ENCODE results near the gene MTIF3. TPM values are rescaled to one million over a fixed set of nuclear protein-coding genes. Genes with fewer than 3 reads are reported as not detected.

Gene MTIF3
- total and polyA plus RNA-seq, 9 donors, result 33.7 to 81.2 (median 39.3) TPM

GRCh38 chr13:27427641-27428040, 22.7 kb downstream of the MTIF3 start:
- no peak for DNase-seq
- no peaks in the 10 kb centered on the region for H3K9me3 ChIP-seq
- peaks cover 10% of the 10 kb centered on the region for H3K4me1 ChIP-seq (ENCODE audit: insufficient read depth)
- intact Hi-C loops (cut with DNase I), result no loop called here
- no peak for TF ChIP-seq CTCF (IDR thresholded peaks at IDR 0.05)
- TF ChIP-seq POLR2A (IDR thresholded peaks at IDR 0.05), result no peak
- no peak for TF ChIP-seq EP300 (IDR thresholded peaks at IDR 0.05)
- 84 to 94% (median 93%) methylated on average over 2 of the region's 2 CpGs for WGBS, 3 donors
- H3K27me3 ChIP-seq, result no peaks in the 10 kb centered on the region
- H3K27ac ChIP-seq, result no peak overlapping the region
- no peaks in the 10 kb centered on the region for H3K36me3 ChIP-seq
- no peak overlapping the region for H3K4me3 ChIP-seq

GRCh38 chr13:27425918-27426630, 24.3 kb downstream of the MTIF3 start:
- intact Hi-C loops (cut with DNase I), result loop anchor here in 1 of 4 donors (2.0 kb wide), 1 partner anchor 25 kb away; the partner anchor contains the start of gene MTIF3
- Histone ChIP-seq H3K27ac (no peak overlapping the region), H3K9me3 (no peaks in the 10 kb centered on the region), H3K4me1 (ENCODE audit: insufficient read depth) (peaks cover 10% of the 10 kb centered on the region), H3K36me3 (no peaks in the 10 kb centered on the region), H3K4me3 (peak overlapping the region; percentile 76), H3K27me3 (no peaks in the 10 kb centered on the region)
- 27 to 44% (median 29%) methylated on average over 17 of the region's 17 CpGs for WGBS, 3 donors
- TF ChIP-seq CTCF (IDR thresholded peaks at IDR 0.05) (no peak), POLR2A (IDR thresholded peaks at IDR 0.05) (no peak), EP300 (IDR thresholded peaks at IDR 0.05) (no peak)
- peak; percentile 31 to 49 (median 41) for DNase-seq

- intact Hi-C loops (cut with DNase I), result loop anchor here in 1 of 4 donors (2.0 kb wide), 1 partner anchor 25 kb away; the partner anchor contains the start of gene MTIF3
- no peaks in the 10 kb centered on the region for H3K9me3 ChIP-seq
- H3K27me3 ChIP-seq, result no peaks in the 10 kb centered on the region
- H3K4me1 ChIP-seq (ENCODE audit: insufficient read depth), result peaks cover 10% of the 10 kb centered on the region
- 17 to 28% (median 21%) methylated on average over 13 of the region's 13 CpGs for WGBS, 3 donors
- no peak for DNase-seq
- TF ChIP-seq CTCF (IDR thresholded peaks at IDR 0.05) (no peak), POLR2A (IDR thresholded peaks at IDR 0.05) (no peak), EP300 (IDR thresholded peaks at IDR 0.05) (no peak)
- H3K27ac ChIP-seq, result peak overlapping the region; percentile 3 to 83
- H3K36me3 ChIP-seq, result no peaks in the 10 kb centered on the region
- H3K4me3 ChIP-seq, result peak overlapping the region; percentile 76
Observed at GRCh38 chr13:27425158-27425917, 25.0 kb downstream of the MTIF3 start.

GRCh38 chr13:27424246-27425157, 25.9 kb downstream of the MTIF3 start, which contains the start of gene GTF3A:
Gene GTF3A, plus strand, starts transcription at chr13:27424619.
- Histone ChIP-seq H3K27ac (peak within 1 kb of the TSS; percentile 33 to 83), H3K4me3 (peak within 1 kb of the TSS; percentile 76), H3K9me3 (no peaks in the 10 kb centered on the region), H3K27me3 (no peaks in the 10 kb centered on the region), H3K4me1 (ENCODE audit: insufficient read depth) (peaks cover 10% of the 10 kb centered on the region), H3K36me3 (no peaks in the 10 kb centered on the region)
- intact Hi-C loops (cut with DNase I), result loop anchor here in 2 of 4 donors (1.0 to 2.0 kb wide), 2 partner anchors 26 kb away; partner anchors contain the start of gene MTIF3 (in 2 of the 2)
- 0 to 2% (median 1%) methylated on average over 29 to 85 of the region's 85 CpGs for WGBS, 3 donors
- TF ChIP-seq POLR2A (IDR thresholded peaks at IDR 0.05), result peak; percentile 64
- TF ChIP-seq EP300 (IDR thresholded peaks at IDR 0.05), result no peak
- DNase-seq, result peak; percentile 81 to 92 (median 87)

Measured in ovary (tissue), 9 donors.